Rectal smooth muscle tissue (tissue), 1 donor: ENCODE measurements around the gene BNC2.

Experiments used
- H3K27ac ChIP-seq: one replicate; pipeline ENCODE4 v1.7.0; 2013; ENCODE audit warnings: low read depth, low read length, inconsistent platforms
- H3K27me3 ChIP-seq: one replicate; pipeline ENCODE4 v1.7.0; 2013; ENCODE audit warnings: low read length; ENCODE audit not compliant: control insufficient read depth, insufficient read depth
- H3K36me3 ChIP-seq: one replicate; pipeline ENCODE4 v1.7.0; 2013; ENCODE audit warnings: low read length; ENCODE audit not compliant: control insufficient read depth, insufficient read depth
- H3K4me1 ChIP-seq: one replicate; pipeline ENCODE4 v1.7.0; 2013; ENCODE audit warnings: low read length; ENCODE audit not compliant: control insufficient read depth, insufficient read depth
- H3K4me3 ChIP-seq: one replicate; pipeline ENCODE4 v1.7.0; 2013; ENCODE audit warnings: low read length
- H3K9ac ChIP-seq: one replicate; pipeline ENCODE4 v1.7.0; 2013; ENCODE audit warnings: low read length

Gene BNC2

DNA sequence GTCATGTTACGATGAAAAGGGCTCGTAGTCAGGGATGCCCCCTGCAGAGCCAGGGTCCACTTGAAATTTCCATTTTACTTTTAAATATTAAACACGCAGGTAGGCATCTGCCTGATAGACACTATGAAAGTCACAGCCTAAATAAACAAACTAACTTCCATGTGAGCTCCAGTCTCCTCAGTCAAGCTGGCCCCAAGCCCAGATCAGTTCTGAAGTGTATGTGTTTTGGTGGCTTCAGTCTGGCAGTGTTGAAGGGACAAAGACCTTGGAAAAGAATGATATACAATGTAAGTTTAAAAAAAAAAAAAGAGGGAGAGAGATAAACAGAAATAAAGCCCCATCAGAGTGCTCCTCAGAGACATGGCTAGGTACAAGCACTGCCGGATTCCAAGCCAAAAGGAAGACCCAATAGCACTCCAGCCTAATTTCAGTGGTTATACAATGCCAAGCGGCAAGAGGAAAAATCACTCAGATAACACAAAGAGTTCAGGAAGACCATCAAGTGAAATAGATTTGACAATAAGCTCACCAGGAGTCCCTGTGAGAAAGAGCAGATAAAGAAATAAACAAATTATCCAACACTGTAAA, 181.0 kb downstream of the BNC2 start:
- H3K27ac ChIP-seq = no peak overlapping the region
- H3K27me3 ChIP-seq = no peaks in the 10 kb centered on the region
- H3K36me3 ChIP-seq = no peaks in the 10 kb centered on the region

DNA sequence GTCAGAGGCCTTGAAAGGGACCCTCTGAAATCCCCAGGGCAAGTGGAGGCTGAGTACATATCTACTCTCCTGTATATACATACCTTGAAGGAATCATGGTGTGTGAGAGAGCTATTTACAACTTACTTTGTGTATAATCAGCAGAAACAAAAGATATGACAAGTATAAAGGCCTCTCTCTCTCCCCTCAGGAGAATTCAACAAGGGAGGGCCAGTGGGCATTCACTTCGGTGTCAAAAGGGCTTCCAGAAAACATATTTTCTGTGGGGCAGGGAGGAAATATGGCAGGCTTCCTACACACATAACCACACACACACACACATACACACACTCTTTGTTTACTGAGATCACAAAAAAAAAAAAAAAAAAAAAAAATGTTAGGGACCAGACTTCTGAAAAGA, 181.7 kb downstream of the BNC2 start:
- no peak overlapping the region for H3K4me3 ChIP-seq
- peaks cover 8% of the 10 kb centered on the region for H3K4me1 ChIP-seq
- no peak overlapping the region for H3K27ac ChIP-seq
- H3K36me3 ChIP-seq = no peaks in the 10 kb centered on the region
- no peak overlapping the region for H3K9ac ChIP-seq
- H3K27me3 ChIP-seq = no peaks in the 10 kb centered on the region

More for the DNA sequence above, 181.0 kb downstream of the BNC2 start:
- no peak overlapping the region for H3K9ac ChIP-seq
- peaks cover 8% of the 10 kb centered on the region for H3K4me1 ChIP-seq
- H3K4me3 ChIP-seq = no peak overlapping the region

DNA sequence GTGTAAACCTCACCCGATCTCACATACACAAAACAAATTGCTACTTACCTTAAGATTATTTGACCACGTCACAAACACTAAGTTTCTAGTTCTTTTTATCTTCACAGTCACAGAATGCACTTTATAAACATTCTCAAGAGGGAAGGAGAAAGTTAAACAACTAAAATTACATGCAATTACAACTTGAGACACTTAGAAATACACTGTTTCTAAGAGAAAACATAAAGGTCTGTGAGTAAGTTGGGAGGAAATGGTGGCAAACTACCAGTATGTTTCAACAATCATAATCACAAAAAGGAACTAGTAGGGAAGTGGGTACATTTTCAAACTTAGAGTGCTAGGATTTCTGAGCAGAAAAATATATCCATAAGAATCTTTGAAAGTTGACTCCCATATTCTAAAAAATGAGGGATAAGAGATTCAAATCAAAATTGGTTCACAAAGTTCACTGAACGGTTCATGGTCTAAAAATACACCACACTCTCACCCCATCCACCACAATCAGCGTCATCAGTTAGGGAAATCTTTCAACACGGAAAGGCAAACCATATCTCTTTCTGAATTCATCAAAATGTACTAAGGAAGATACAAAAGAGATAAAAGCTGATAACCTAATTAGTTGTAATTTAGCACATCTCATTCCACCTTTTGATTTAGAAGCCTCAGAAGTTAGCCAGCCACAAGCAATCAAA, 182.6 kb downstream of the BNC2 start:
- Histone ChIP-seq H3K27ac (no peak overlapping the region), H3K27me3 (no peaks in the 10 kb centered on the region), H3K9ac (no peak overlapping the region), H3K4me1 (peaks cover 11% of the 10 kb centered on the region), H3K36me3 (no peaks in the 10 kb centered on the region), H3K4me3 (no peak overlapping the region)

DNA sequence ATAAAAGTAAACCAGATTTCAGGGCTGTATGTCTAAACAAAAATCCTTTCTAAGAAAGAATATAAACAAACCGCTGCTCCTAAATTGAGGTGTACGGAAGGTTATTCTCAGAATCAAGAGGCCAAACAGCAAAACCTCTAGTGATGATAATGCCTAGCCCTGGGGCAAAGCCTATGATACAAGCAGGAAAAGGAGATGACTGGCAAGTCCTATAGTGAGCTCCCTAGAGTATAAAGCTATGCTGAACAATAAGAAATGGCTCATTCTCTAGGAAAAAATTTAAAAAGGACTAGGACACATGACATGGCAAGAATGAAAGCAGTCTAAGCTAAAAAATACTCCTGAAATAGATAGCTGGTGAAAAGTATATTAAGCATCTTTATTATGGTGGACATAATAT, 187.1 kb downstream of the BNC2 start:
- Histone ChIP-seq H3K36me3 (no peaks in the 10 kb centered on the region), H3K9ac (no peak overlapping the region), H3K4me3 (no peak overlapping the region), H3K27me3 (no peaks in the 10 kb centered on the region), H3K4me1 (peaks cover 9% of the 10 kb centered on the region), H3K27ac (no peak overlapping the region)

DNA sequence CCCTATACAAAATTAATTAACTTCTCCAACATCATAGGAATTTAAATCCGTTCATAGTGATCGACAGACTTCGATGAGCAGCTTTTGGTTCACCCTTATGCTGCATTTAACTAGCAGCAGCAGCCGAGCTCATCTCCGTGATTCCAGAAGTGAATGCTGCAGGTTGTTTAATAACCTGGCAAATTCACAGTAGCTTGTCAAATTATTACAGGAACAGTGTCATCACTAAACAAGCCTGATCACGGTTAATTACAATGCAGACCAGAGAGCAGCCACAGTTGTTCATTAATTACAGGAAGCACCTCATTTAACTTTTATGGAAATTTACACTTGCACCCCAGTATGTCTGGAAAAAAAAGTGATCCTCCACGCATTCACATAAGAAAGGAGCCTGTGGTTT, 188.2 kb downstream of the BNC2 start:
- no peak overlapping the region for H3K27ac ChIP-seq
- H3K9ac ChIP-seq = no peak overlapping the region
- peaks cover 9% of the 10 kb centered on the region for H3K4me1 ChIP-seq
- H3K36me3 ChIP-seq = no peaks in the 10 kb centered on the region
- H3K4me3 ChIP-seq = no peak overlapping the region
- no peaks in the 10 kb centered on the region for H3K27me3 ChIP-seq

DNA sequence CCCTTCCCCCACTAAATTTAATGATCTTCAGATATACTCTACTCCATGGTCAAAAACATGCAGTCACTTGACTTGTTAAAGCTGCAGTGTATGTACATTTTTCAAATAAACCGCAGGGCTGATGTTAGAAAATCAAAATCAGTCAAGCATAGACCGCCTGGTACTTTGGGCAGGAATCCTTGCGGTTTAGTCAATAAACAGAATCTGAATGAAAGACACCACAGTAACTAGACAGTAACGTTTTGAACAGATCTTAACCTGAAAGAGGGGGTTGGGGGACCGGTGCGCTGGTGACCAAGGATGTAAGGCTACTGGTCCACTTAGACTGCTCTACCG, 188.8 kb downstream of the BNC2 start:
- peaks cover 9% of the 10 kb centered on the region for H3K4me1 ChIP-seq

DNA sequence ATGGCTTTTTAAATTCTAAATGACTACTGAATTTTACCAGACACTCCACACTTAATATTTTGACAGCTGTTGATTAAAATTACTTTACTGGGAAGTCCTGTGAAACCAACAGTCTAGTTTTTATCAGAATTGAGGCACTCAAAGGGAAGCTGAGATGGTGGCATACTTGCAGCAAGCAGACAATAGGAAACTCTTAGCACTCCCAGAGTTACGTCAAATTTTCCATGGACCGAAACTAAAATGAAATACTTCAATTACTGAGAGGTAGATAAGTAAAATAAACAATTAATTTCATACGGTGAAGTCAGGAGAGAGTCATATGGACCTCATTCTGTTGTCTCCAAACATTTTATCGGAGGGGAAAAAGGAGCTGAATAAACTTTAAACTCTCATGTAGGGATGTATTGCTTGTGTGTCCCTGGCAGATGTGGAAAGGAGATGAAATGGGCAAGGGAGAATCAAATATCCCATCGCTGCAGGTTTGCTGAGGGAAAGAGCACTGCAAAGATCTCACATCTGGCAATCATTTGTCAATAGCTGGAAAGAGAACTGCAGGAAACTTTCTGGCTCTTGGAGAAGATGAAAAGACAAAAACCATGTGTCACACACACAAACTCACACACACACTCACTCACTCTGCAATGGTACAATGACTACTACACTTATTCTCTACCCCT, 189.4 kb downstream of the BNC2 start:
- H3K27ac ChIP-seq = no peak overlapping the region
- no peak overlapping the region for H3K4me3 ChIP-seq
- H3K36me3 ChIP-seq = no peaks in the 10 kb centered on the region
- no peaks in the 10 kb centered on the region for H3K27me3 ChIP-seq
- no peak overlapping the region for H3K9ac ChIP-seq
- H3K4me1 ChIP-seq = peaks cover 9% of the 10 kb centered on the region

More for the DNA sequence above, 188.8 kb downstream of the BNC2 start:
- H3K4me3 ChIP-seq = no peak overlapping the region
- no peaks in the 10 kb centered on the region for H3K36me3 ChIP-seq
- H3K9ac ChIP-seq = no peak overlapping the region
- H3K27ac ChIP-seq = no peak overlapping the region
- no peaks in the 10 kb centered on the region for H3K27me3 ChIP-seq

DNA sequence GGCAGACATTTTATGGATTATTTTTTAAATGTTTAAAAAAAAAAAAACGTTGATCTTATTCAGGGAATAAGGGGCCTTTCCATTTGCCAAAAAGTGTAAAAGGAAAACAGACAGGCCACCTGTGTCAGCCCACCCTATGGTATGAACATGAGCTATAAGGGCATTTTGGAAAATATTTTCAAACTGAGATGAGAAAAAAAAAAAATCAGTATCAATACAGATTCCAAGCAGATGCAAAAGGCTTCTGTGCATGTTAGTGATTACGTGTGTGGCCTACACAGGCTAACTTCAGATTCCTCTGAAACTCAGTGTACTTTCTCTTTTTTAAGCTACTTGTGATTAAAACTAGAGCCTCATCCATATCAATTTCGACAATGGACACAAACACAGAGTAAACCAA, 189.9 kb downstream of the BNC2 start:
- H3K36me3 ChIP-seq = no peaks in the 10 kb centered on the region
- no peak overlapping the region for H3K4me3 ChIP-seq
- H3K27me3 ChIP-seq = no peaks in the 10 kb centered on the region
- no peak overlapping the region for H3K27ac ChIP-seq
- H3K4me1 ChIP-seq = peaks cover 9% of the 10 kb centered on the region
- H3K9ac ChIP-seq = no peak overlapping the region

DNA sequence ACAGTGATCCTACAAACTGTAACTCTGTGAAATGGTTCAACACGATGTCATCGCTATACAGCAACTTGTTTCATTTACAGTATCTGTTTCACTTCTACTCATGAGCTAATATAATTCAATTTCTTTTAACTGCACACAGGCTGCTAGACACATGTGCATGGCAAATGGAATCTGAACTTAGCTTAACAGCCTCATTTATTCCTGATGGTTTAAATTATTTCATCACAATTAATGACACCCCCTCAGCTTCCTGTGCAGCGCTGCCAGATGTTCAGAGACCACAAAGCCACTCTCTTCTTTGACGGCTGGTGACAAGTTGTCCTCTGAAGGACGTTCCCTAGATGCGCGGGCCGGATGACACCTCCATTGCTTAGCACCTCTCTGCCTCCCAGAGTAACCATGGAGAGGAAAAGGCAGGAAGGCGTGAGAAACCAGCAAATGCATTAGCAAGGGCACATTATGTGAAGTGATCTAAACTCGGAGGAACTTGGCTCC, 191.1 kb downstream of the BNC2 start:
- H3K9ac ChIP-seq = no peak overlapping the region
- H3K27ac ChIP-seq = no peak overlapping the region
- H3K4me3 ChIP-seq = no peak overlapping the region
- no peaks in the 10 kb centered on the region for H3K27me3 ChIP-seq
- peaks cover 12% of the 10 kb centered on the region for H3K4me1 ChIP-seq
- H3K36me3 ChIP-seq = no peaks in the 10 kb centered on the region

DNA sequence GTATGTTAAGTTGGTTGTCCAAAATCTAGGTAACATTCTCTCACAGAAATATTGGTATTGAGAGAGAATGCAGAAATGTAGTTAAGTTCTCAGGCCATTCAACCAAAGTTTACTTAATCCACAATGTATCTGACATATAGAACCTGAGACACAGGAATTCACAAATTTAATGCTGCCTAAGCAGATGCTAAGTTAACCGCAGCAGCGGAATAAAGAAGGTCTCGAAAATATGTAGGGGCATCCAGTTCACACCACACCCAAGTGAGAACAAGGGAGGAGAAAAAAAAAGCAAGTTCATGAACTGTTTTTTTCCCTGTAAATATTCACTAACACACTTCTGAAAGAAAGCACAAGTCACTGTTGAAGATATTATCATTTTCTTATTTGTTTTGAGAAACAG, 194.0 kb downstream of the BNC2 start:
- Histone ChIP-seq H3K4me1 (peaks cover 8% of the 10 kb centered on the region), H3K4me3 (no peak overlapping the region), H3K27me3 (no peaks in the 10 kb centered on the region), H3K27ac (no peak overlapping the region), H3K9ac (no peak overlapping the region), H3K36me3 (no peaks in the 10 kb centered on the region)

DNA sequence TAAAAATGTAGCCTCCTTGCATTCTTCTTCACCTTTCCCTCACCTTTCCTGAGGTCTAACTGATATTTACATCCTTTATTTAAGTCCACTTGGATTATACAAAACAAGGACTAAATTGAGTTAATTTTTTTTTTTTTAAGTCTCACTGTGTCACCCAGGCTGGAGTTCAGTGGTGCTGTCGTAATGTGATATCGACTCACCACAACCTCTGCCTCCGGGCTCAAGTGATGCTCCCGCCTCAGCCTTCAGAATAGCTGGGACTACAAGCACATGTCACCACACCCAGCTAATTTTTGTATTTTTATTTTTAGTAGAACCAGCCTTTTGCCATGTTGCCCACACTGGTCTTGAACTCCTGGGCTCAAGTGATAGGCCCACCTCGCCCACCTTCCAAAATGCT, 195.3 kb downstream of the BNC2 start:
- Histone ChIP-seq H3K4me1 (peaks cover 8% of the 10 kb centered on the region), H3K27me3 (no peaks in the 10 kb centered on the region), H3K4me3 (no peak overlapping the region), H3K9ac (no peak overlapping the region), H3K36me3 (no peaks in the 10 kb centered on the region), H3K27ac (no peak overlapping the region)

DNA sequence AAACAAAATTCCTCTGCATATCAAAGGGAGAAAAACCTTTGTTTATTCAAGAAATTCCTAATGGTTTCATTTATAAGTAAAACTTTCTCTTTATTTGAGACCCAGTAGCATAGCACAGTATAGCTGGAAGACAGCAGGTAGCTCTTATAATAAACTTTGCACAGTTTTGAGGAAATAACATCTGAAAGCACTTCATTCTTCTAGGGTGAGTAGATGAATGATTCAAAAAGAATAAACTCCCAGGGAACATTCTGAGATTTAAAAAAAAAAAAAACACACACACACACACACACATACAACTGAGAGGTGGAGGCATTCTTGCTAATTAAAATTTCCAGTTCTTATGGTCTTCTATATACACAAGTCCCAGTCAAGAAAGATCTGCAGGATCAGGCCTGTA, 197.3 kb downstream of the BNC2 start:
- H3K4me1 ChIP-seq = peaks cover 5% of the 10 kb centered on the region

DNA sequence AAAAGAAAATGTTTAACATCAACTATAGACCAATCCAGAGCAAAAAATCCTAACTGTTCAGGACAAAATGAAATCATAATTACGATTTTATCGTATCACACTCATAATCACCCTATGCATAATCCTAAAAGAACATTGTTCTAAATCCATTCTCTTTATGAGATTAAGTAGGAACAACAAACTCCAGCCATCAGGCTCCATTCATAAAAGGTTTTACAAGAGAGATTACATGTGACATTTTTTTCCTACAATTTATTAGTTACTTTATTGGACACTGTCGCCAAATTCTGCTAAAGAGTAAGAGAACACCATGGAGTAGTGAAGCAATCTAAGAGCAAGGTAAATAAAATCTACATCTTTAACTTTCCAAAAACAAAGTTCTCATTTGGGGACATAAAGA, 198.0 kb downstream of the BNC2 start:
- H3K27me3 ChIP-seq = no peaks in the 10 kb centered on the region
- no peak overlapping the region for H3K9ac ChIP-seq
- H3K27ac ChIP-seq = no peak overlapping the region
- no peaks in the 10 kb centered on the region for H3K36me3 ChIP-seq
- H3K4me3 ChIP-seq = no peak overlapping the region
- H3K4me1 ChIP-seq = peaks cover 5% of the 10 kb centered on the region

More for the DNA sequence above, 197.3 kb downstream of the BNC2 start:
- no peak overlapping the region for H3K27ac ChIP-seq
- H3K27me3 ChIP-seq = no peaks in the 10 kb centered on the region
- no peak overlapping the region for H3K9ac ChIP-seq
- no peak overlapping the region for H3K4me3 ChIP-seq
- no peaks in the 10 kb centered on the region for H3K36me3 ChIP-seq
